ENCODE data around the gene MMP21. TPM values are rescaled to one million over a fixed set of nuclear protein-coding genes. Genes with fewer than 3 reads are reported as not detected.

MMP21 gene
- polyA plus RNA-seq, 5 donors: 0.50 to 0.95 (median 0.73) TPM

- DNase-seq: no peak
These were observed 9.1 kb downstream of the MMP21 start for GRCh38 chr10:125766511-125766910.

GRCh38 chr10:125765835-125766234 lies 9.8 kb downstream of the MMP21 start:
- DNase-seq: no peak

- no peak for DNase-seq
These were observed 12.7 kb downstream of the MMP21 start for GRCh38 chr10:125762692-125763648.

GRCh38 chr10:125761961-125762360 lies 13.7 kb downstream of the MMP21 start:
- no peak for DNase-seq

- DNase-seq: no peak
These were observed 17.9 kb downstream of the MMP21 start for GRCh38 chr10:125757742-125758141.

- DNase-seq: no peak
These were observed 18.7 kb downstream of the MMP21 start for GRCh38 chr10:125756853-125757487.

- DNase-seq: no peak
These were observed 19.4 kb downstream of the MMP21 start for GRCh38 chr10:125756196-125756595.

GRCh38 chr10:125747417-125747816 lies 28.2 kb downstream of the MMP21 start:
- no peak for DNase-seq

GRCh38 chr10:125744909-125745308 lies 30.7 kb downstream of the MMP21 start:
- DNase-seq: no peak

GRCh38 chr10:125742465-125742864 lies 33.2 kb downstream of the MMP21 start:
- no peak for DNase-seq

GRCh38 chr10:125739994-125740679 lies 35.5 kb downstream of the MMP21 start:
- no peak for DNase-seq

- no peak for DNase-seq
These were observed 37.4 kb downstream of the MMP21 start for GRCh38 chr10:125738206-125738605.

- DNase-seq: no peak
These were observed 40.8 kb downstream of the MMP21 start for GRCh38 chr10:125734823-125735222.

- no peak for DNase-seq
These were observed 41.5 kb downstream of the MMP21 start for GRCh38 chr10:125734148-125734547.

GRCh38 chr10:125727436-125727835 lies 48.2 kb downstream of the MMP21 start:
- DNase-seq: no peak

- no peak for DNase-seq
These were observed 48.7 kb downstream of the MMP21 start for GRCh38 chr10:125726914-125727313.

GRCh38 chr10:125722811-125723210 lies 52.8 kb downstream of the MMP21 start:
- no peak for DNase-seq

GRCh38 chr10:125721035-125721434 lies 54.6 kb downstream of the MMP21 start:
- DNase-seq: no peak

- no peak for DNase-seq
These were observed 55.6 kb downstream of the MMP21 start for GRCh38 chr10:125720002-125720382.

- DNase-seq: peak; percentile 99
These were observed 56.2 kb downstream of the MMP21 start, which contains the start of gene EDRF1 for GRCh38 chr10:125719173-125720001. EDRF1 (plus strand) TSS chr10:125719709; CDS start chr10:125719808, 99 bp downstream.
